Hepatocyte (in vitro differentiated cells): Measurements from ENCODE around the gene ZNF182. TPM values are rescaled to one million over a fixed set of nuclear protein-coding genes. Genes with fewer than 3 reads are reported as not detected.
"Not testable (repeated sequence)": the region's sequence is repeated elsewhere in the genome, so short reads cannot be mapped to it uniquely, and the experiment has no call there.

Experiments
- DNase-seq: peaks from one replicate; pipeline ENCODE4 v3.0.0-alpha.2; 2016; ENCODE audit warnings: low spot score
- H2AFZ ChIP-seq: fragments of 200-600 bp; sonication (generic); 2 replicates; pipeline ENCODE4 v1.6.0; 2016; ENCODE audit warnings: antibody characterized with exemption, mild to moderate bottlenecking
- H3K27ac ChIP-seq: fragments of 200-600 bp; sonication (generic); 2 replicates; pipeline ENCODE4 v1.5.1; 2016; ENCODE audit warnings: mild to moderate bottlenecking
- H3K27me3 ChIP-seq: fragments of 200-600 bp; sonication (generic); 2 replicates; pipeline ENCODE4 v1.6.1; 2016
- H3K36me3 ChIP-seq: fragments of 200-600 bp; sonication (generic); replicated peaks from 2 replicates; pipeline ENCODE4 v1.5.1; 2016; ENCODE audit warnings: low read depth; ENCODE audit not compliant: insufficient read depth
- H3K4me1 ChIP-seq: fragments of 200-600 bp; sonication (generic); 2 replicates; pipeline ENCODE4 v1.5.1; 2016; ENCODE audit warnings: mild to moderate bottlenecking, moderate library complexity; ENCODE audit not compliant: insufficient read depth
- H3K4me2 ChIP-seq: fragments of 200-600 bp; sonication (generic); 2 replicates; pipeline ENCODE4 v1.6.0; 2016
- H3K4me3 ChIP-seq: fragments of 200-600 bp; sonication (generic); 2 replicates; pipeline ENCODE4 v1.5.1; 2016; ENCODE audit warnings: mild to moderate bottlenecking
- H3K79me2 ChIP-seq: fragments of 200-600 bp; sonication (generic); 2 replicates; pipeline ENCODE4 v1.6.0; 2017; ENCODE audit warnings: mild to moderate bottlenecking
- H3K9me2 ChIP-seq: fragments of 200-600 bp; sonication (generic); replicated peaks from 2 replicates; pipeline ENCODE4 v1.6.0; 2017; ENCODE audit warnings: mild to moderate bottlenecking; ENCODE audit not compliant: insufficient read depth
- H3K9me3 ChIP-seq: fragments of 200-600 bp; sonication (generic); 2 replicates; pipeline ENCODE4 v1.5.1; 2016; ENCODE audit warnings: low read depth, mild to moderate bottlenecking
- H4K20me1 ChIP-seq: fragments of 200-600 bp; sonication (generic); 2 replicates; pipeline ENCODE4 v1.6.0; 2016; ENCODE audit warnings: mild to moderate bottlenecking; ENCODE audit not compliant: insufficient read depth, poor library complexity, severe bottlenecking
- CTCF ChIP-seq: fragments of 200-600 bp; sonication (generic); IDR thresholded peaks from 2 replicates; pipeline ENCODE4 v1.5.1; 2016; ENCODE audit warnings: antibody characterized with exemption, mild to moderate bottlenecking; ENCODE audit not compliant: poor library complexity
- EZH2 ChIP-seq: fragments of 200-600 bp; sonication (generic); IDR thresholded peaks from 2 replicates; pipeline ENCODE4 v1.6.1; 2016; ENCODE audit warnings: antibody characterized with exemption, mild to moderate bottlenecking, borderline replicate concordance
- EZH2phosphoT487 ChIP-seq: fragments of 200-600 bp; sonication (generic); IDR thresholded peaks from one replicate; pipeline ENCODE4 v1.6.1; 2018; ENCODE audit warnings: antibody characterized with exemption, mild to moderate bottlenecking, low read depth, moderate library complexity; ENCODE audit not compliant: unreplicated experiment, severe bottlenecking
- WGBS: methylation state at CpG from one replicate; pipeline ENCODE4 v1.1.6; 2016; ENCODE audit warnings: low lambda C conversion rate; ENCODE audit errors: missing lambda C conversion rate; 5-methylcytosine and 5-hydroxymethylcytosine counted together
- polyA plus RNA-seq: library from polyadenylated mRNA; unstranded; fragments of >200 nt; fragmentation: Nextera tagmentation; extraction: Ambion mirVana; gene quantifications from 2 replicates; pipeline ENCODE4 v1.2.1, GENCODE V29; 2016
- total RNA-seq: library from RNA; depleted of rRNA; stranded (reverse); fragments of >200 nt; gene quantifications from 2 replicates; pipeline ENCODE4 v1.2.3, GENCODE V29; 2014

Gene ZNF182
- total and polyA plus RNA-seq, 2 experiments from 2014 or later: 3.4 to 5.0 TPM

GRCh38 chrX:47976254-47977151 lies 27.3 kb downstream of the ZNF182 start:
- DNase-seq: no peak
- Histone ChIP-seq H3K27me3 (no peaks in the 10 kb centered on the region), H3K36me3 (no peaks in the 10 kb centered on the region), H3K4me2 (no peak overlapping the region), H4K20me1 (no peaks in the 10 kb centered on the region), H3K9me3 (peaks cover 30% of the 10 kb centered on the region), H3K9me2 (no peaks in the 10 kb centered on the region), H3K4me3 (no peak overlapping the region), H3K79me2 (no peaks in the 10 kb centered on the region), H2AFZ (no peak overlapping the region), H3K27ac (no peak overlapping the region), H3K4me1 (no peaks in the 10 kb centered on the region)
- TF ChIP-seq EZH2phosphoT487: no peak
- TF ChIP-seq CTCF: no peak
- TF ChIP-seq EZH2: no peak
- WGBS: 91% methylated on average over 6 of the region's 6 CpGs

- Histone ChIP-seq H3K4me3 (no peak overlapping the region), H3K9me2 (no peaks in the 10 kb centered on the region), H3K36me3 (no peaks in the 10 kb centered on the region), H3K27me3 (no peaks in the 10 kb centered on the region), H2AFZ (no peak overlapping the region), H3K4me1 (no peaks in the 10 kb centered on the region), H4K20me1 (no peaks in the 10 kb centered on the region), H3K4me2 (no peak overlapping the region), H3K79me2 (no peaks in the 10 kb centered on the region), H3K27ac (no peak overlapping the region), H3K9me3 (peaks cover 20% of the 10 kb centered on the region)
- WGBS: 88% methylated on average over 3 of the region's 3 CpGs
- no peak for DNase-seq
- TF ChIP-seq EZH2: no peak
- no peak for TF ChIP-seq EZH2phosphoT487
- TF ChIP-seq CTCF: no peak
These were observed 30.6 kb downstream of the ZNF182 start for GRCh38 chrX:47973235-47973634.

GRCh38 chrX:47965526-47965925 lies 38.3 kb downstream of the ZNF182 start:
- H3K4me3 ChIP-seq, H3K27me3 ChIP-seq, H3K27ac ChIP-seq, H3K9me3 ChIP-seq, DNase-seq, H3K9me2 ChIP-seq, H2AFZ ChIP-seq, H3K36me3 ChIP-seq, H3K79me2 ChIP-seq, H3K4me2 ChIP-seq, H3K4me1 ChIP-seq, H4K20me1 ChIP-seq: not testable (repeated sequence)
- WGBS: 88% methylated on average over 11 of the region's 14 CpGs

GRCh38 chrX:47961830-47962229 lies 42.0 kb downstream of the ZNF182 start:
- not testable (repeated sequence) for H4K20me1 ChIP-seq, H3K36me3 ChIP-seq, H3K9me3 ChIP-seq, H3K27me3 ChIP-seq, H3K4me3 ChIP-seq, H3K4me2 ChIP-seq, H2AFZ ChIP-seq, H3K79me2 ChIP-seq, DNase-seq, H3K4me1 ChIP-seq, H3K27ac ChIP-seq, H3K9me2 ChIP-seq
- WGBS: 63% methylated on average over 6 of the region's 6 CpGs
